Activated CD4-positive, CD25-positive, alpha-beta regulatory T cell (primary cell): ENCODE results near the gene RIN1.
A peak's percentile ranks its signal among the peaks of the same experiment; 100 is the strongest.
"Not testable (repeated sequence)": the region's sequence is repeated elsewhere in the genome, so short reads cannot be mapped to it uniquely, and the experiment has no call there.

Experiments
- DNase-seq, 4 experiments: peaks; one replicate each; lab custom pipeline; 2025; lab: John Stamatoyannopoulos, UW

The RIN1 gene, protein sequence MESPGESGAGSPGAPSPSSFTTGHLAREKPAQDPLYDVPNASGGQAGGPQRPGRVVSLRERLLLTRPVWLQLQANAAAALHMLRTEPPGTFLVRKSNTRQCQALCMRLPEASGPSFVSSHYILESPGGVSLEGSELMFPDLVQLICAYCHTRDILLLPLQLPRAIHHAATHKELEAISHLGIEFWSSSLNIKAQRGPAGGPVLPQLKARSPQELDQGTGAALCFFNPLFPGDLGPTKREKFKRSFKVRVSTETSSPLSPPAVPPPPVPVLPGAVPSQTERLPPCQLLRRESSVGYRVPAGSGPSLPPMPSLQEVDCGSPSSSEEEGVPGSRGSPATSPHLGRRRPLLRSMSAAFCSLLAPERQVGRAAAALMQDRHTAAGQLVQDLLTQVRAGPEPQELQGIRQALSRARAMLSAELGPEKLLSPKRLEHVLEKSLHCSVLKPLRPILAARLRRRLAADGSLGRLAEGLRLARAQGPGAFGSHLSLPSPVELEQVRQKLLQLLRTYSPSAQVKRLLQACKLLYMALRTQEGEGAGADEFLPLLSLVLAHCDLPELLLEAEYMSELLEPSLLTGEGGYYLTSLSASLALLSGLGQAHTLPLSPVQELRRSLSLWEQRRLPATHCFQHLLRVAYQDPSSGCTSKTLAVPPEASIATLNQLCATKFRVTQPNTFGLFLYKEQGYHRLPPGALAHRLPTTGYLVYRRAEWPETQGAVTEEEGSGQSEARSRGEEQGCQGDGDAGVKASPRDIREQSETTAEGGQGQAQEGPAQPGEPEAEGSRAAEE

DNA sequence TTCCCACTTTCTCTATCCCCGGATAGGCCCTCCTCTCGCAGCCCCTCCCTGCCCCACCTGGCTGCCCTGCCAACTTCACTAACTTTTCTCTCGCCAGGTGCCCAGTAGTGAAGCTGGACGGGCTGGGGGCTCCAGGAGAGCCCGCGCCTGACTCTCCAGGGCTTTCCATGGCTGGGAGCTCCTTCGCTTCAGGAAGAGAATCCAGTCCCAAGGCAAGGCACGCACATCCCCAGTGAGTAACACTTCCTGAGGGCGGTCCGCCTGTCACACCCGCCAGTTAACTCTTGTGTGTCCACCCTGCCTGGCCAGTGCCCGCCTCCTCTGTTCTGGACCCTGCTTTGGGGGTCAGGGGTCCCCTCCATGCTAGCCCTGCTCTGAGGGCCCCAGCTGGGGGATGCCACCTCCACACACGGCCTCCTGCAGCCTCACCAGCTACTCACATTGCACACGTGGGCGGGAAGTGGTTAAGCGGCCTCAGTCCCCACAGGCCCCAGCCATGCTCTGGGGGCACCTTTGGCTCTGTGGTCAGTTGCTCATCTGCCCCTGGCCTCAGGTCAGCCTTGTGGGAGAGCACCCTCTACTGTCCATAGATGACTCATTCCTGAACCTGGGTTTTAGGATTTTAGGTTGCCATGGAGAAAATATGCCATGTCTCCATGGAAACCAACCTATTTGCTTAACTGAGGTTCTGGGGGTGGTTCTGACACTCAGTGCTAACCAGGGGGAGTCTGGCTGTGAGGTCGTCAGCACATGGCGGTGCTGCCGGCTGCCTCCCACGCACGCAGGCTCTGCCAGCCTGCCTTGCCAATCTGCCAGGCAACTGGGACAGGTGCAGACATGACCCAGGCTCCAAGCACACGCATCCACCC is at the start of gene RIN1:
RIN1 (minus strand) TSS at position 201 of the 869 bp plus-strand sequence; CDS start at position 169, 32 bp downstream.
- DNase-seq = peak in 1 of 4 experiments; percentile 34

DNA sequence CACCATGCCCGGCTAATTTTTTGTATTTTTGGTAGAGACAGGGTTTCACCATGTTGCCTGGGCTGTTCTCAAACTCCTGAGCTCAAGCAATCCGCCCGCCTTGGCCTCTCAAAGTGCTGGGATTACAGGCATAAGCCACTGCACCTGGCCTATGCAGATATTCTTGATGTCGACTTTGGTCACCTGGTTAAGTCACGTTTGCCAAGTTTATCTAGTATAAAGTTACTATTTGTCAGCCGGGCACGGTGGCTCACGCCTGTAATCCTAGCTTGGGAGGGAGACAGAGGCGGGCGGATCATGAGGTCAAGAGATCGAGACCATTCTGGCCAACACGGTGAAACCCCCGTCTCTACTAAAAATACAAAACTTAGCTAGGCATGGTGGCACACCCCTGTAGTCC is 48.1 kb upstream of the RIN1 start:
- not testable (repeated sequence) for DNase-seq

DNA sequence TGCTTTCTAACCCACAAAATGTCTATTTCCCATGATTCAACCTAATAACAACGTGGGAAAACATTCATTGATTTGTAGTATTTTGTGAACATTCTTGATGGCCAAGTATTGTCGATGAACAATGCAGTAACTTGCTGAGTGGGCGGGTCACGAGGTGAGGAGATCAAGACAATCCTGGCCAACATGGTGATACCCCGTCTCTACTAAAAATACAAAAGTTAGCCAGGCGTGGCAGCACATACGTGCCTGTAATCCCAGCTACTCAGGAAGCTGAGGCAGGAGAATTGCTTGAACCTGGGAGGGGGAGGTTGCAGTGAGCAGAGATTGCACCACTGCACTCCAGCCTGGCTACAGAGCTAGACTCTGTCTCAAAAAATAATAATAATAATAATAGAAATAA is 44.0 kb upstream of the RIN1 start:
- not testable (repeated sequence) for DNase-seq

DNA sequence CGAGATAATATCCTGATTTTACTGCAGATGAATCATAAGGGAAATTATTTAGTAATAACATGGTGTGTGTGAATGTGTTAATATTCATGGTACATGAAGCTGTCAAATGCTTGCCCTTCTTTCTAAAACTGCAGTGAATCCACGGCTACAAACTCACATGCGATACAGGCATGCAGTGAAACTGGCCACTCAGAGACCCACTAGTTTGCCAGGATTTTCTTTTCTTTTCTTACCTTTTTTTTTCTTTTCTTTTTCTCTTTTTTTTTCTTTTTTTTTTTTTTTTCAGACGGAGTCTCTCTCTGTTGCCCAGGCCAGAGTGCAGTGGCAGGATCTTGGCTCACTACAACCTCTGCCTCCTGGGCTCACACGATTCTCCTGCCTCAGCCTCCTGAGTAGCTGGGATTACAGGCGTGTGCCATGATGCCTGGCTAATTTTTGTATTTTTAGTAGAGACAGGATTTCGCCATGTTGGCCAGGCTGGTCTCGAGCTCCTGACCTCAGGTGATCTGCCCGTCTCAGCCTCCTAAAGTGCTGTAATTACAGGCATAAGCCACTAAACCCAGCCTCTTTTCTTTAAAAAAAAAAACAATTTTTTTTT is 37.6 kb upstream of the RIN1 start:
- not testable (repeated sequence) for DNase-seq

DNA sequence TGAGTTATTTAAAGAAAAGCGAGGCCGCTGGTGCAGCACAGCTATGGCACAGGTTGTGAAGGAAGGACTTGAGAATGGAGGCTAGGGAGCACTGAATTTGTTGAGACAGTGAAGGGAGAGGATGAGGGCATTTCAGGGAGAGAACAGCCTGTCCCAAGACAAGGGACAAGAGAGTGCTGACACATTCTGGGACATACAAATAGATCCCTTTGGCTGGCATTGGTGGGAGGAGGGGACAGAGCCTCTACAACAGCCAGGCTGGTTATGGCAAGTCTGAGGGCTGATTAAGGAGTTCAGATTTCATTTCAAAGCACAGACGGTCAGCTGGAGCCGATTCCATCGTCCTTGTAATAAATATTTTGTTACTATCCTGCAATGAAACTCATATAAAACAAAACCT is 37.0 kb upstream of the RIN1 start:
- DNase-seq = no peak

DNA sequence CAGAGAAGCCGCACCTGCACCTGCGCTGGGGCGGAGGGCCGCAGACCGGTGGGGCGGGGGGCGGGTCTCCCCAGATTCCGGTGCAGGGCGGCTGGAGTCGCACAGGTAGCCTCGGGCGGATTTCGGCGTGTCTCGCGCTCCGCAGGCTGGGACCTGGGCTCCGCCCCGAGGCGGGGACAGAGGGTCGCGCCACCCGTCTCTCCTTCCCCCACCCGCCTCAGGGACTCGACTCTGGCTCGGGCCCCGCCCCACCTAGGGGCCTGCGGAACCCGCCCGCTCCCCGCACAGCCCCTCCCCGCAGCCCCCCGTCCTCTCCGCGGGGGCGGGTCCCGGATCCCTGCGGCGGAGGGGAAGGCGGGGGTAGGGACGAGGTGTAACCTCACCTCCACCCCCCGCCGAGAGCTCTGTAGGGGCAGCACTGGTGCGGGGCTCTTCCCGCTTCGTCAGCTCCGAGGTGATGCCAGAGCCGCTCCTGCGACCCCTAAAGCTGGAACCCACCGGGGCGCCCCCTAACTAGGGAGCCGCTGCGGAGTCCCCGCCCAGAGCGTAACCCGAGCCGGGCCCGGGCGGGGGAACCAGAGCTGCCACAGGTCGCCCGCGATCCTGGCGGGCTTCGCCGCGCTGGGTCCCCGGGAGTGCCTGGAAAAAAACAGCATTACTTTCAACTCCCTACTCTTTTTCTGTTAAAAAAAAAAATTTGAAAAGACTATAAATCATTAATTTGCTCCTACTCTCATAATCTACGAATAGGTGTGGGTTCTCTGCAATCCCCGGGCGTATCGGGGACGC is 35.6 kb upstream of the RIN1 start, which contains the start of gene SLC29A2:
SLC29A2 (minus strand) TSS at position 134 of the 789 bp plus-strand sequence. CDS start 169 bp downstream, outside the sequence.
- peak; percentile 47 to 59 (median 56) for DNase-seq

DNA sequence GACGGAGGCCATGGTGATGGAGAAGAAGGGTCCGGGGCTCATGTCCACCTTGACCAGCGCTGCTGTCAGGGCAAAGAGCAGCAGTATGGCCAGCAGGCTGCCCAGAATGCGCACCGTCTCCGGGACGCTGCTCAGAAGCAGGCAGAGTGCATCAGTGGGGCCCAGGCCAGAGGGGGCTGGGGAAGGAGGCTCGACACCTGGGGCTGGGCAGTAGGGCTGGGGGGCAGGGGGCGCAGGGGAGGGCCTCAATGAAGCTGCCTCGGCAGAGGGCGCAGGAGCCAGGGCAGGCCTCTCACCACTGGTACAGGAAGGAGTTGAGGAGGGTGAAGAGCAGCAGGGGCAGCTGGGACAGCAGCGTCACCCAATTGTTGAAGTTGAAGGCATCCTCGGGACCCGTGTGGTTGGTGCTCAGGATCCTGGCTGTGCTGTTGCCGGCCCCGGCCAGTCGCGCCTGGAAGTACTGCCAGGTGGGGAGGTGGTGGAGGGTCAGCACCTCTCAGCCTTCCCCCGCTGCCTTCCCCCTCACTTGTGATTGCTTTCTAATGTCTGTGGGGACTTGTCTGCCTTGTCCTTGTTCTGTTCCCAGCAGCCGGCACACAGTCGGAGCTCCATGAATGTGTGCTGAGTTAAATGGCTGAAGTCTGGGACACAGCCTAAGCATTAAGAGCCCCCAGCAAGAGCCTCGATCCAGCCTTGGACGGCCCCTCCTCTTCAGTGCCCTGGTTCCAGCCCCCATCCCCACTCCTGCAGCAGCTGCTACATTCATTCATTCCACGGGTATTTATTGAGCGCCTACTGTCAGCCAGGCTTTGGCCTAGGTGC is 33.0 kb upstream of the RIN1 start:
- no peak for DNase-seq

DNA sequence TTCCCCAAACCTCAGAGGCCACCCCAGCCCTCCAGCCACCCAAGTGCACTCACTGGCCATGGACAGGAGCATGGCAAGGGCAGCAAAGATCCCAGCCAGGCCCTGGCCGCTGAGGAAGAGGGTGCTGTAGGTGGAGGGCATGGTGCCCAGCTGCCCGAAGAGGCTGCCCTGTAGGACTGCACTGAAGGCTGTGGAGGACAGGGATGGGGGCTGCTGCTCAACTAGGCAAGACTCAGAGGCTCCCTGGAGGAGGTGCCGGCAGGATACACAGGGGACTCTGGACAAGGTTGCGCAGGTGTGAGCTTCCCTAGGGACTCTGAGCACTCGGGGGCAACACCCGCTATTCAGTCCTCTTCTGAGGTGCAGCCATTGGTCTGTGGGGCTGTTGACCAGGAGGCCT is 32.2 kb upstream of the RIN1 start:
- DNase-seq = no peak

DNA sequence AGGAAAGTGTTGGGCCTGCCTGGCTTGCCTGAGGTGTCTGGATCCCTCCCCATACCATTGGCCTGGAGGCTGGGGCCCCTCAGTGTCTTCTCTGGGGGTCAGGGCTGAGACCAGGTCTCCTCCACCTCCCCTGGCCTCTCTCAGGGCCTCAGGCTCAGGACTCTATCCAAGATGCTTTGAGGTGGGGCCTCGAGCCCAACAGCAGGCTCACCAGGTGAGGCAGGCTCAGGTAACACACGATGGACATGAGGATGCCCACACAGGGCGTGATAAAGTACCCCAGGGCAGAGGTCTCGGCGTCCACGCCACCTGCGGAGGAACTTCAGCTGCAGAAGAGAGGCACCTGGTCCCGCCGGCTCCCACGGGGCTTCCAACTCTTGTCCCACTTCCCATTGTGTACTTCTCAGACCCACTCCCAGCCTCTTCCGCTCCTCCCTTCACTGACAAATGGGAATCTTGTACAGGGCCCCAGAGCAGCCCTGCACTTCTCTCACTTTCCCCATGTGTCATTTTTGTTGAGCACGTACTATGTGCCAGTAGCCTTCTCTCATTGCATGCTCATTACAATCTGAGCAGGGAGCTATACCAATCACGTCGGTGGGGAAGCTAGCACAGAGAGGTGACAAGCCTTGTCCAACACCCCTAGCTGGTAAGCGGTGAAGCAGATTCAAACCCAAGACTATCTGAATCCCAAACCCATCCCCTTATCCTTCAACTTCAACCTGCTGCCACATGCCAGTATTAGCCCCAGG is 31.5 kb upstream of the RIN1 start:
- DNase-seq = no peak

DNA sequence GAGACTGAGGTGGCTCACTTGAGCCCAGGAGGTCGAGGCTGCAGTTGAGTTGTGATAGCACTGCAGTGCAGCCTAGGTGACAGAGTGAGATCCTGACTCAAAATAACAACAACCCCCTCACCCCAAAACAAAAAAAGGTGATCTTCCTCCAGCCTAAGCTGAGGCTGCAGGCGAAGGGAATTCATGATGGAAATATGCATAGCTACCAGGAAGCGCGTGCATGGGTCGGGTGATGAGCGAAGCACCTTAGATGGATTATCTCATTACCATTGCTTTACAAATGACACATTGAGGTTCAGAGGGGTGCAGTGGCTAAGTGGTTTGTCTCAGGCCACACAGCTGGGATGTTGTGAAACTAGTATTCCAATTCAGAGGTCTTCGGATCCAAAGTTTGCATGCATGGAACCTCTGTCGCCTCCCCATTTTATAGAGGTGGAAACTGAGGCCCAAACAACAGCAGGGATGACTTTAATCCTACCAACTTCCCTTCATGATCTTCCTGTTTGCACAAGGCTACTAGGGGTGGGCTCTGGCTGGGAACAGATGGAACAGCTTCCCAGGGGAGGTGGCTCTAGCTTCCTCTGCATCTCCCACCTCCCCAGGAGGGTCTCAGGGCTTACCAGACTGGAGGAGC is 30.7 kb upstream of the RIN1 start:
- DNase-seq = no peak

DNA sequence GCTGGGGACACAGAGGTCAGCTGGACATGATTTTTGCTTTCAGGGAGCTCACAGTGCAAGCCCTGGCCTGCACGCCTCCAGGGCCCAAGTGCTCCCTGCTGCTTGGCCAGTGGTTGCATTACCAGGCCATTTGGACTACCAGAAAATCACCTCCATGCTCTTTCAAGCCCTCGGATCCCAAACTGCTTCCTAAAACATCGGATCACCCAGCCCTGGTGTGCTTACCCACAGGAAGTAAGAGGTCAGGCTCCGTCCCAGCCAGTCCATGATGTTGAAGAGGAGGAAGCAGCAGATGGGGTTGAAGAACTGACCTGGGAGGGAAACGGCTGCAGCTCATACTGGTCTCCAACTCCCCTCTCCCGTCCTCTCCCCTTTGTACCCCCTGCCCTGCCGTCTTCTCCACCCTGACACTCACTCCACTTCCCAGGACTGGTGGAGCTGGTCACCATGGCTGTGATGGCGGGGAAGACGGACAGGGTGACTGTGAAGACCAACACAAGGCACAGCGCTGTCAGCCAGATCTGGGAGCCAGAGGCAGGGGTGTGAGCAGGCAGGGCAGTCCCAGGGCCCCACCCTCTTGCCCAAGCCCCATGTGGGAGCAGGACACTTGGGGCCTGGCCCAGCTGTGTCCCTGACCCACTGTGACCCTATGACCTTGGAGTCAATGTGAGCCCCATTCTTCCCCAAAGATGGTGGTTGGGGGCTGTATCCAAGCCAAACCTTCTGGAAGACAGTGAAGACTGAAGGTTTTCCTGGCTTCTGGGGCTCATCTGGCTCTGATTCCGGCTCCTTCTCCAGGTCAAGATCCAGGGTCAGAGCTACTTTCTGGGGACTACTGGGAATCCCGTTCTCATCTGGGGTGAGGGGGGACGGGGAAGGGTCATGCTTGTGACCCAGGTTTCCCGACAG is 29.7 kb upstream of the RIN1 start:
- no peak for DNase-seq

DNA sequence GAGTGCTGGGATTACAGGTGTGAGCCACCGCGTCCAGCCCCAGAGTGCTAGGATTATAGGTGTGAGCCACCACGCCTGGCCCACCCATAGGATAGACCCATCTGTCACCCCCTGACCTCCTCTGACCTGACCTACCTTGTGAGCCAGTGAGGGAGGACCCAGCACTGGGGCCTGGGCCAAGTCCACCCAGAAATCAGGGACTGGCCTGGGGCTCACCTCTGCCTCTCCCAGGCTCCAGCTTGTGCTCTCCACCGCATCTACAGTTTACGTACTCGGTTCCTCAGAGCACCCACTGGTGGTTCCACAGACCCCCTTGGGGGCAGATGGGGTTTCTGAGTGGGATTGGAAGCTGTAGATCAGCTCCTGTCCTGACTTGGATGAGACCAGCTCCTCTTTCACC is 28.9 kb upstream of the RIN1 start:
- no peak for DNase-seq

DNA sequence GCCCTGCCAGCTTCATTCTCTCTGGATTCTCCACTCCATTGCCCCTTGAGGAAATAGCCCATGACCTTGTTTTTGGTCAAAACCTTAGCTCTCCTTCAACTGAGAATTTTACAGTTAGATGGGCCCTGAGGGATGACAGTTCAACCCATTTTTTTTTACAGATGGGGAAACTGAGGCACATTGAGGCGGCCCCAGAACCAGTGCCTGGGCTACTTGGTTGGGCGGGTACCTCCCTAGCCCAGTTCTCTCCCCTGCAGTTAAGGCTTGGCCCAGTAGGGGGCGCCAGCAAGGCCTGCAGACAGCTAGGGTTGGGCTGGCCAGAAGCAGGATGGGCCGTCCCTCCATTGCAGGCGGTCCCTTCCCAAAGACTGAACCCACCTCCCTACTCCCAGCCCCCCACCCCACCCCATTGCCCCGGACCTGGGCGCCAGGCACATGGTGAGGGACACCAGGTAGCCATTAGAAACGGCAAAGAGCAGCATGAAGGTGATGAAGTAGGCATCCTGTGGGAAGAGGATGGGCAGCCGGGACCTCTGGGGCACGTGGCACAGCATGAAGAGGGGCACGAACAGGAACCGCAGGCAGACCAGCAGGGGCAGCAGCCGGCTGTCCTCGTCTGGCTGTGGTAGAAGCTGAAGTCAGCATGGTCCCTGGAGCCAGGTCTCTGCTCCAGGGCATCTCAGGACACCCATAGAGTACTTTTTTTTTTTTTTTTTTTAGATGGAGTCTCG is 27.7 kb upstream of the RIN1 start:
- peak; percentile 22 to 61 (median 44) for DNase-seq

DNA sequence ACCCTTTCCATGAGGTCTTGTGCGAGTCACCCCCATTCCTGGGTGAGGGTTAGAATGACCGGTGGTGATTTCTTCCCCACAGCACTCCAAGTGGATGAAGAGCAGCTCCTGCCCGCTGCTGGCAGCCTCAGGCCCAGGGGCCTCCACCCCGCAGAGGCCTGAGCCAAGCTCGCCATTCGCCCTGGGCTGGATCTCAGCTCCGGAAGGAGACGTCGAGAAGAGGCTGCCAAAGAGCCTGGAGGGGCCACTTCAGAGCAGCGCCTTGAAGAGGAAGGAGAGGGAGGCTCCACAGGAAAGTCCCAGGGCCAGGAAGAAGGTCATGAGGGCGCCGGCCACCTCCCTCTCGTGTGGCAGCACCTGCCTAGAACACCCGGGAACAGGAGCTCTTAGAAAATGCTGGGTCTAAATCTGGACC is 27.0 kb upstream of the RIN1 start:
- DNase-seq = no peak

DNA sequence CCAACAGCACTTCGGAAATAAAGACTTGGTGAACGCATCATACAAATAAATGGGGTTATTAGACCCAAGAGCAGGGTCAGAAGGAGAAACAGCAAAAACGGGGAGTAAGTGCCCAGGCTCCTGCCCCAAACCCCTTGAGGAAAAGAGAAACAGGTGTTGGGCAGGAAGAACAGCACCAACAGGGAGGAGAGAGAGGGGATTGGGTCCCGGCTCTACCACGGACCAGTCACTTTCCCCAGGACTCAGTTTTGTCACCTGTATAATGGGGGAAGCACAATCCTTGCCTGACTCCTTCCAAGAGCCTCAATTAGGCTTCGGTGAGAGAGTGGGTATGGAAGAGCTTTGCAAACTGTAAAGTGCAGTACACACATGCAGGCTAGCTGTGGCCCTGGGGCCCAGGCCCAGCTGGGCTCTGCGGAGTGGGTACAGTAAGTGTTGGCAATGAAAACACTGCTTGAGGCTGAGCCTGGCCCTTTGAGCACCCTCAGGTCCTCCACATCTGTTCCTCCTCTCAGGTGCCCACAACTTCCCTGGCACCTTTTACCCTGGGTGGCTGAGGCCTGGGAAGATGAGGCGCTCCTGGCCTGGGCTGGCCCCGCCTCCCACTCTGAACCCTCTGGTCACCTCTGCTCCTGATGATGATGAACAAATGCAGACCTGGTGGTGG is 26.4 kb upstream of the RIN1 start:
- DNase-seq = no peak

DNA sequence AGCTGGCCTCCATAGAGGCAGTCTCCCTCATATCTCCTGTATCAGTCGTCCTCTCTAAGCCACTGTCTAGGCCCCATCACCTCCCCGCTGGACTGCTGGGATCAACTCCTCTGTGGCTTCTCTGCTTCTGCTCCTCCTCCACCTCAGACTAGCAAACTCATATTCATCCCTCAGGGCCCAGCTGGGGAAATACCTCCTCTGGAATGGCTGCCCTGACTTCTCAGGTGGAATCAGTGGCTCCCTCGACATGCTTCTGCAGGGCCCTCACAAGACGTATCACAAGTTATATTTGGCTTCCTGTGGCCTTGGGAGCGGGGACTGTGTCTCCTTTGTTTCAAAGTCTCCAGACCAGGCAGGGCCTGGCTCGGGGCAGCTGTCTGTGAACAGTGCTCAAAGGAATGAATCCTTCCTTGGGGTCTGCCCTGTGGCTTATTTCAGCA is 25.3 kb upstream of the RIN1 start:
- DNase-seq = no peak
